DMS53 treated with DMSO at 0.1 percent for 48 hours (cell line): Measurements from ENCODE around the gene ZNF805.
"Not testable (repeated sequence)": the region's sequence is repeated elsewhere in the genome, so short reads cannot be mapped to it uniquely, and the experiment has no call there.

ENCODE experiments used
- DNase-seq: peaks from one replicate; lab custom pipeline; 2025; ENCODE audit not compliant: unreplicated experiment; lab: John Stamatoyannopoulos, UW

The ZNF805 gene

DNA sequence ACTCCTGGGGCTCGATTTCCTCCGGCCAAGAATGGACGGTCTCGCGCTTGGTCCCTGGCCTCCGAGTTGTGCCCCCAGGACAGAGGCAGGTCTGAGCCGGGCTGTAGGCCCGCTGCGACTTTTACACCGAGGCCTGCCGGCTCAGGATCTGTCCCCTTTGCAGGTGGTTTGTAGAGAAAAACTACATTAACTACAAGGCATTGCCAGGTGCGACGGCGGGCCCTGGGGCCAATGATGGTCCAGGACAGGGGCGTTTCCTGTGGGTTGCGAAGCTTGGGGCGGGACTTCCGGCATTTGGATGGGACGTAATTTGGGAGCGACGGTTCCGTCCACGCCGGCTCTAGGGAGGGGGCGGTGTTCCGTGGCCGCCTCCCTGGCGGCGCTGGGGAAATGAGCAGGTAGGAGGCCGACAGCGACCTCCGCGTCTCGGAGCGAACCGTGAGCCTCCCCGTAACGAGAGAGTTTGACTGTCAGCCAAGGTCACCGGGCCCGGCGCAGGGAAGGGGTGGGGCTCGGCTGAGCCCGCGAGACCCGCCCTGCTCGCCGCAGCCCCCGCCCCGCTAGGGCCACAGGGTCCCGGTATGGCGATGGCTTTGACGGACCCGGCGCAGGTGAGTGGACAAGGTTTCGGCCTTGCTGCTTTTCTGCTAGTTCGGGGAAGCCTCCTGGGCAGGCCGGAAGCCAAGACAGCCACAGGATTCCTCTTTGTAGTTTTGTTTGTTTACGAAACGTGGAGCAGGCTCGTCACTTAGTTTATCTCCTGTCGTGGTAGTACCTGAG lies at the start of gene ZNF805:
Gene ZNF805, plus strand, starts transcription at position 322 of the 780 bp plus-strand sequence. Its CDS starts 260 bp downstream, at position 582.
- DNase-seq, result peak; percentile 82

DNA sequence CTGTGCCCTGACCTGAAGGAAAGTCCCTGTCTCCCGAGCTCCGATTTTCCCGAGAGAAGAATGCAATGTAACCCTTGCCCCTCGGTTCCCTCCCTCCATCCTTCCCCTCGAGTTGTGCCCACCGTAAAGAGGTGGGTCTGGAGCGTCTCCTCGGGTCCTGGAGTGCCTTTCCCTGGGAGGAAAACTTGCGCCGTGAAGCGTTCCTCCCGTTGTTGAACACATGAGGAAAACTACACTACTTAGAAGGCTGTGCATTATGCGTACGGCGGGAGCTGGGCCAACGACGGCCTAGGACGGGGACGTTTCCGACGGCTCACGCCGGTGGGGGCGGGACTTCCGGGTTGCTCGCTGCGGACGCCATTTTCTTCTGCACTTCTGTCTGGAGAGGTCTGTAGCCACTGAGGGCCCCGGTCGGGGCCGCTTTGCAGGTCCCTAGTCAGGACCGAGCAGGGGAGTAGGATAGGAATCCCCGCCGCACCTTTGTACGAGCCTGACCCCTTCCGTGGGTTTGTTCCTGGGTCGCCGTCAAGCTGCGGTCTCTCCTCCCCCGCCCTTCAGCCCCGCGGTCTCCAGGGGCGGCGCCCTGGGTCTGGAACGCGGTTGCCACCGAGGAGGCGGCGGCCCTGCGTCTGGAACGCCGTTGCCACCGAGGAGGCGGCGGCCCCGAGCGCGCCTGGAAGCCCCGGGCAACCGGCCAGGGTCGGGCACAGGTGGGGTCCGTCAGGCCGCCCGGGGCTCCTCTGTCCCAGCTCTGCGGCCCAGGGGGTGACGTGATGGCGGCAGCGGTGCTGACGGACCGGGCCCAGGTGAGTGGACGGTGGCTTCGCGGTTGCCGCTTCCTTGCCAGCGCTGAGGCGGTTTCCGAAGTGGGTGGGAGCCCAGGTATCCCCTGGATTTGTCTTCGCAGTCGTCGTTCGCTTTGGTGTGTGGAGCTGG lies 49.0 kb upstream of the ZNF805 start, which contains the start of gene ZNF264:
Gene ZNF264, plus strand, starts transcription at position 360 of the 936 bp plus-strand sequence. Its CDS starts 414 bp downstream, at position 774.
- peak; percentile 78 for DNase-seq

DNA sequence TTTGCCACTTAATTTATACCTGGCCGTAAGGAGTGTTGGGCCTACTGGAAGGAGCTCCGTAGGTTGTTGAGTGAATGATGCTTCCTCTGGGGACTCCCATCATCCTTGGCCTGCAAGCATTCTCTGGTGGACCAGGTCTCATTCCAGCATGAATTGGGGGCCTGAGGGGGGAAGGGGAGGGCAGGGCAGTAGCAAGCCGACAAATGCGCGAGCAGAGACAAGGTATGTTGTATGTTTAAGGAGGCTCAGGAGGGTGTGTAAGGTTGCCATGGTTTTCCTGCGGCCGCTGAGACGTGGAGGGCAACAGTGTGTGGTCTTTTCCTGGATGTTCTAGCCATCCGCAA lies 48.4 kb upstream of the ZNF805 start:
- no peak for DNase-seq

DNA sequence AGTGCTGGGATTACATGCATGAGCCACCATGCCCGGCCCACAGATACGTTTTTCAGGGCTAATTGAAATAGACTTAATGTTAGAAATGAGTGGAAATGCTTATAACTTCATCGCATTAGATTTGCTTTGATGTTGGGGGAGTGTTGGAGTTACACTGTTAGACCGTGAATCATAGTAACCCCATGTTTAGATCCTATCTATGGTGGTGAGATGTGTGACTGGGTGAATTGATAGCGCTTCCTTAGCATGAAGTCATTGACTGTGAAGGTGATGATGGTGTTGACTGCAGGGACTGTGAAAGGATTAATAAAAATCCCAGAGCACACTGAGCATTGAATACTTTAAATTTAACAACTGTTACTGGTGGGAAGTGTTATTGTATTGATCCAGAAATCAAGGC lies 47.4 kb upstream of the ZNF805 start:
- DNase-seq, result no peak

DNA sequence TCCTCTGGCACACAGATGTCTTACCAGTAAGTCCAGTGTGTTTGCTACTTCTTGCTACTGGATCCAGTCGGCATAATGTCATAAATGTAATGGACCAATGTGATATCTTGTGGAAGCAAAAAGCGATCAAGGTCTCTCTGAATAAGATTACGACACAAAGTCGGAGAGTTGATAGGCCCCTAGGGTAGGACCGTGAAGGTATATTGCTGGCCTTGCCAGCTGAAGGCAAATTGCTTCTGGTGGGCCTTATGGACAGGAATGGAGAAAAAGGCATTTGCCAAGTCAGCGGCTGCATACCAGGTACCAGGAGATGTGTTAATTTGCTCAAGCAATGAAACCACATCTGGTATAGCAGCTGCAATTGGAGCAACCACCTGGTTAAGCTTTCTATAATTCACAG lies 42.6 kb upstream of the ZNF805 start:
- DNase-seq, result not testable (repeated sequence)

DNA sequence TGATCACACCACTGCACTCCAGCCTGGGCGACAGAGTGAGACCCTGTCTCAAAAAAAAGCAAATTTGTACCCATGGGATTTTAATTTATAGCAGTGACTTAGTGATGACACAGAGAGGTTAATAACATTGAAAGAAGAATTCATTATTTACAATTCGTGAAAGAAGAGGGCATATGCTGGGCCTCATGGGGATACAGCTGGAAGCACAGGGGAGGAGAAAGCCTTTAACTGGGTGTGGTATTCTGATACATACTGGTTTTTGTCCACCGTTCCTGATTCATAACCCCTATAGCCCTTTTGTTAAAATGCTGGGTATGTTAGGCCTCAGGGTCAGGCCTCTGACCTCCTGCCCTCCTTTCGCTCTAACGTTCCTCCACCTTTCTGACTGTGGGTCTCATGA lies 38.3 kb upstream of the ZNF805 start:
- no peak for DNase-seq

DNA sequence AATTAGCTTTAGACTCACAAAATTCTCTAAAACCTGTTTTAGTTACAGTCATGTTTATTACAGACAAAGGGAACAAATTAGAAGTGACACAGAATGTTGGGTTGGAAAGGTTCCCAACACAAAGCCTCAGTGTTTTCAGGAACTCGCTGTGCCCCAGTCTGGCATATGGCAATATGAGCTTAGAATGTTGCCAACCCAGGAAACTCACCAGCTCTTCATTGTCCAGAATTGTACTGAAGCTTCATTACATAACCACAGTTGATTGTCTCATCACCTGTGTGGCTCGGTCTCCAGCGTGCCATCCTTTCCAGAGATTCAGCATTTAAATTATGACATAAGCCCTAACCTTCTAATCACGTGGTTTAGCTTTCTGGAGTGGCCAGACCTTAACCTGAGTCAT lies 30.1 kb upstream of the ZNF805 start:
- DNase-seq, result no peak

DNA sequence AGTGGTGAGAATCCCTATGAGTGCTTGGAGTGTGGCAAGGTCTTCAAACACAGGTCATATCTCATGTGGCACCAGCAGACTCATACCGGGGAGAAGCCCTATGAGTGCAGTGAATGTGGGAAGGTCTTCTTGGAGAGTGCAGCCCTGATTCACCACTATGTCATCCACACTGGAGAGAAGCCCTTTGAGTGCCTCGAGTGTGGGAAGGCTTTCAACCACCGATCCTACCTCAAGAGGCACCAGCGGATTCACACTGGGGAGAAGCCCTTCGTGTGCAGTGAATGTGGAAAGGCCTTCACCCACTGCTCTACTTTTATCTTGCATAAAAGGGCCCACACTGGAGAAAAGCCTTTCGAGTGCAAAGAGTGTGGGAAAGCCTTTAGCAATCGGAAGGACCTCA lies 28.3 kb upstream of the ZNF805 start:
- DNase-seq, result no peak

DNA sequence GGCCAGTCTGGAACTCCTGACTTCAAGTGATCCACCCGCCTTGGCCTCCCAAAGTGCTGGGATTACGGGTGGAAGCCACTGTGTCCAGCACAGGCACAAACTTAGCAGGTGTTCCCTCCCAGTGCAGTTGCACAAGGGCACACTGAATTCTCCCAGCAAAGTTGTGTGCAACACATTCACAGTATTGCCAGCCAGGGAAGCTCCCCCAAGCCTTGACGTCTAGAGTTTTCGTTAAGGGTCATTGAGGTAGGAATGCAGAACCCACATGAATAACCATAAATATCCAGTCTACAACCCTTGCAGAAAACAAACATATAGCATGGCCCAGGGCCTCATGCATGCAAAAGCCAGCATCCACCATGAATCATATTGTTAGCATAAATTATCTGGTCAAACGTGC lies 12.9 kb upstream of the ZNF805 start:
- DNase-seq, result no peak

DNA sequence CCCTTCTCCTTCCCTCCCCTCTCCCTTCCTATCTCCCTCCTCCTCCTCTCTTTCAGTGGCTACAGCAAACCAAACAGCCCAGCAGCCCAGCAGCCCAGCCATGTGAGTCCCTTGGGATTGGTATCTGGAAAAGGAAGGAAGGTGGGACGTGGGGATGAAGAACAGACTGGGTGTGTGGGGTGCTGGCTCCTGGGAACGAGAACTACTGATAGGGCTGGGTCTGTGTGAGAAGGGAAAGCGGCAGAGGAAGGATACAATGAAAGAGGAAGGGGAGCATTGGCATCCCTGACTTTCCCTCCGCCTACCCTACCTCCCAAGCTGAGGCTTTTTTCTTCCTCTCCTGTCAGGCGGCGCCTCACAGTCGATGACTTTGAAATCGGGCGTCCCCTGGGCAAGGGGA lies 8.7 kb upstream of the ZNF805 start:
- no peak for DNase-seq

DNA sequence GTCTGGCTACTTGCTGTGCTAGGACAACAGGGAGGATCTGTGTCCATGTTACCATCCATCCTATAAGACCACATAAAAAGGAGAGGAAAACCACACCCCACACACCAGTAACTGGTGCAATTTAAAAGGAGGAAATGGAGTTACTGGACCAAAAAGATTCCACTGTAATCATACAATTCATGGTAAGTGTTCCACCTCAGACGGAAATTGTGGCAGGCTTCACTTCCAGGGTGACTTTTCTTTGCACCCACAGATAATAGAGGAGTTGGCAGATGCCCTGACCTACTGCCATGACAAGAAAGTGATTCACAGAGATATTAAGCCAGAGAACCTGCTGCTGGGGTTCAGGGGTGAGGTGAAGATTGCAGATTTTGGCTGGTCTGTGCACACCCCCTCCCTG lies 7.2 kb upstream of the ZNF805 start:
- no peak for DNase-seq

DNA sequence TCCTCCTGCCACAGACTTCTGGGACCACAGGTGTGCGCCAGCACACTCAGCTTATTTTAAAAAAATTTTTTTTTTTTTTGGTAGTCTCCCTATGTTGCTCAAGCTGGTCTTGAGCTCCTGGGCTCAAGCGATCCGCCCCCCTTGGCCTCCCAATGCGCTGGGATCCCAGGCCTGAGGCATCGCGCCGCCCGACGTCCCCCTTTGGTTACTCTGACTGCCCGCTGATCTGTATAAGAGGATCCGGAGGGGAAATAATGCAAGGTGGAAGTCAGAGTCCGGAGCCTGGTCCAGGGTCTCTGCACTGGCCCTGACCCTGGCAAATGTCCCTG lies 486 bp upstream of the ZNF805 start:
- DNase-seq, result no peak

DNA sequence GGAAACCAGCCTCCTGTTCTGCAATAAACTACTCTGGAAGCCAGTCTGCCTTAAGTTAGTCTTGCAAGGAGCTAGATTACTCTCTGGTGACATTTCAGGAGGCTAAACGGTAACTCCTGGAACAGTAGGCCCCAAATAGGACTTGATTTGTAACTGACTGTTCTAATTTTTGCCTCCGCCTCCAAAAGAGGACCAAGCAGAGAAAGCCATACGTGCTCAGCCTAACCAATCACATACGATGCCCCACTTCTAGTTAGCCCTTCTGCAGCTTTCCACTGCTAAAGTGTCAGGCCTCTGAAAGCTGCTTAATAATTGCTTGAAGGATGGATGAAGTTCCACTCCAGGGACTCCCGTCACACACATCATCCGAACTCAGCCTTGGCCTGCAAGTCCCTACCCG lies 744 bp downstream of the ZNF805 start:
- DNase-seq, result no peak

DNA sequence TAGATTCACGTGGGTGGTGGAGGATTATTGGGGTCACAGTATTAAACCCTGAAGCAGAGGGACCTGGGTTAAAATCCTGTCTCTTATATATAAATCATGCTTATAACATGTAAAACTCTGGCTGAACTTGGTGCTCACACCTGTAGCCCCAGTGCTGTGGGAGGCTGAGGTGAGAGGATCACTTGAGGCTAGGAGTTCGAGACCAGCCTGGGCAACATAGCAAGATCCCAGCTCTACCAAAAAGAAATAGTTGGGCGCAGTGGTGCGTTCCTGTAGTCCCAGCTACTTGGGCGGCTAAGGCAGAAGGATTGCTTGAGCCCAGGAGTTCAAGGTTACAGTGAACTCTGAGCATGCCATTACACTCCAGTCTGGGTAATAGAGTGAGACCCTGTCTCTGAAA lies 2.4 kb downstream of the ZNF805 start:
- DNase-seq, result no peak

DNA sequence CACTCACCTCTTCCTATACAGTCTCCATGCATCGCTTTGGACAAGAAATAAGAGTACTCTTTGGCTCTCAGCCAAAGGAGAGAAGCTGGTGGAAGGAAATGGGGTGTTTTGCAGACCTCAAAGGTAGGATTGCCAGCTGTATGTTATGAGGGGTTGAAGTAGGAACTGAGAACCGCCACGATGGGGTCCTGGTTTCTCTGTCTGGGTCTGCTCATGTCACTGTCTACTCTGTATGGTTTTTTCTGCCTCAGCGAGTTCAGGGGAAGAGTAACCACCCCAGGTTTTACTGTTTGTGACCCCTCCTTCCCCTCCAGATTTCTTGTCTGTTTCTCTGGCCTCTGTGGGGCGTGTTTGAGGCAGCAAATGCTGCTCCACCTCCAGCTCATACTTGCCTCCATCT lies 4.1 kb downstream of the ZNF805 start:
- no peak for DNase-seq

DNA sequence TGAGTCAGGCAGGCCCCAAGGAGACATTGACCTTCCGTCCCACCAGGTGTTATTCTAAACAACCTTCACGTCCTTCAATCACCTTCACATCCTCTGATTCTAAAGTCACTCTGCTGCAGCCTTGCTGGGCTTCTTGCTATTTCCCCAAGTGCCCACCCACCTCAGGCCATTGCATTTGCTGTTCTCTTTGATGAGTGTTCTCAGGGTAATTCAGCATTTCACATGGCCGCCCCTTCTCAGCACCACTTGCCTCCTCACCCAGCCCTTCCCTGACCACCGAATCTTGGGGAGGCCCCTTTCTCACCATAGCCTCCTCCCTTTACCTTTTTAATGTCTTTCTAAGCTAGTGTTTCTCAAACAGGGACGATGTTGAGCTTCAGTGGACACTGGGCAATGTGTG lies 4.6 kb downstream of the ZNF805 start:
- DNase-seq, result no peak

DNA sequence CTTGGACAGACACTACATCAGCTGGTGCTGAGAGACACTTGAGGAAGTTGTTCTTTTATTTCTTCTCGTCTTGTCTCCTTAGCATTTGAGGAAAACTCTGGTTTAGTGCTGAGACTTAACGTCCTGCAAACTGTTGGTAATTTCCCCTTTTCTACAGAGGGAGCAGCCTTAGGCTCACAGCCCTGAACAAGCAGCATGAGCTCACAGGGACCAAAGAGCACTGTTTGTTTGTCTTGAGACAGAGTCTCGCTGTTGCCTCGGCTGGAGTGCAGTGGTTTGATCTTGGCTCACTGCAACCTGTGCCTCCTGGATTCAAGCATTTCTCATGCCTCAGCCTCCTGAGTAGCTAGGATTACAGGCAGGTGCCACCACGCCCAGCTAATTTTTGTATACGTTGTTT lies 5.5 kb downstream of the ZNF805 start:
- DNase-seq, result no peak

DNA sequence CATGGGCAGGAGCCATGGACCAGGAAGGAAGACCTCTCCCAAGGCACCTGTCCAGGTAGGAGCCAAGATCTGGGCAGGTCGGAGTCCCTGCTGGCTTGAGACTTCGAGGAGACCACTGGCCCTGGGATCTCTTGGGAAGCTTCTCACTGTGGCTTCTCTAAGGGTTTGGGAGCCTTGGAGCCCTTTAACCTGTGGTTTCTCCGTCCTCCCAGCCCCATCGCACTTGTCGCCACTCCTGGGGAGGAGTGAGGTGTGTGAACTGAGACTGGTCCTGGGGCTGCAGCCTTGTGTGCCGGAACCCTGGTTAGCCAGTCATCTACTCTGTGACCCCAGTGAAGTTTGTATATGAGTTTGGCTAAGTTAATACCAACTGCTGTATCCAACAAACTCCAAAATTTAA lies 8.2 kb downstream of the ZNF805 start:
- no peak for DNase-seq

DNA sequence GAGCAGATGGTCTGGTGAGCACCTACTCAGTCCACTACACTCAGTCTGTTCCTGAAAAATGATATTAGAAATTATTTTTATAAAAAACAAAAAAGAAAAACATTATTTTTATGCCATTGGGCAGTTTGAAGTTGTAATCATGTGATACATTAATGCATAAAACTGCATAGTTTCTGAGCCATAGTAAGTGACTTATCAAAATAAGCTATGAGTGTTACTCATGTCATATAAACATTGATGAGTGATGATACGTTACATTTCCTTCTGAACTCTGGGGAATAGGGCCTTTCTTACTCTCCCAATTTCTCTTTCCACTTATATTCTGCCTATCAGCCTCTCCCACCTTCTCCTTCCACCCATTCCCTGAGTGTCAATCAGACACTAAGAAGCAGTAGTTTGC lies 8.9 kb downstream of the ZNF805 start:
- no peak for DNase-seq

DNA sequence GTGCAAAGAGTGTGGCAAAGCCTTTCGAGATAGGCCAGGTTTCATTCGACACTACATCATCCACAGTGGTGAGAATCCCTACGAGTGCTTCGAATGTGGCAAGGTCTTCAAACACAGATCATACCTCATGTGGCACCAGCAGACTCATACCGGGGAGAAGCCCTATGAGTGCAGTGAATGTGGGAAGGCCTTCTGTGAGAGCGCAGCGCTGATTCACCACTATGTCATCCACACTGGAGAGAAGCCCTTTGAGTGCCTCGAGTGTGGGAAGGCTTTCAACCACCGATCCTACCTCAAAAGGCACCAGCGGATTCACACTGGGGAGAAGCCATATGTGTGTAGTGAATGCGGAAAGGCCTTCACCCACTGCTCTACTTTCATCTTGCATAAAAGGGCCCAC lies 13.3 kb downstream of the ZNF805 start:
- DNase-seq, result not testable (repeated sequence)

DNA sequence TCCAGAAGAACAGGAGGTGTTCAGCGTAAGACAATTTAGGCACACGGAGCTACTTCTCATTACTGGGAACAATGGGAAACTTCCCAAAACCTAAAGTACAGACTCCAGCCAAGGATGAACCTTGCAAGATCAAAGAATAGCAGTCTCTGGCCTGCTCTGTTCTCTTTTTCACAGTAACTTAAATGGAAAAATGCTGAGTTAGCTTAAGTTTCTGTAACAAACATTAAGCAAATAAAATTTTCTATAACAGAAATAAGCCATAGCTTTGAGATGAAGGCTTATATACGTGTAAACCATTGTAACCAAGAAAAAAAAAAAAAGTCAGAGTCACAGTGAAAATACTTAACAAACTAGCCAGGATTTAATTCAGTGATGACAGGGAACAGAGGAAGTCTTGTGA lies 21.6 kb downstream of the ZNF805 start:
- DNase-seq, result no peak

DNA sequence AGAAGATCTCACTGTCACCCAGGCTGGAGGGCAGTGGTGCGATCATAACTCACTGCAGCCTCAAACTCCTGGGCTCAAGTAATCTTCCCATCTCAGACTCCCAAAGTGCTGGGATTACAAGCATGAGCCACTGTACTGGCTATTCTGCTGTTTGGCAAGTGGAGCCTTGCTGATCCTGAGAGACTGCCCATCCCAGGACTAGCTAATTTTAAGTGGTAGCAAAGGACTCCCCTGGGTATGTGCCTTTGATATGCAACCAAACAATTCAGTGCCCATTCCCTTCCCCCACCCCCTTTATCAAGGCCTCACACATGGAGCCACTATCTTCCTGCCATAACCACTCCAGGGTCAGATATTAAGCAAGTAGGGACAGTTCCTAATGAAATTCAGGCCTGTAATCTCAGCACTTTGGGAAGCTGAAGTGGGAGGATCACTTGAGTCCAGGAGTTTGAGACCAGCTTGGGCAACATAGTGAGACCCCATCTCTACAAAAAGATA lies 22.9 kb downstream of the ZNF805 start:
- no peak for DNase-seq
